Activated CD8-positive, alpha-beta memory T cell treated with anti-CD3 and anti-CD28 coated beads for 24 hours (primary cell): Measurements from ENCODE around the gene CYP51A1.
A peak's percentile ranks its signal among the peaks of the same experiment; 100 is the strongest.
"Not testable (repeated sequence)": the region's sequence is repeated elsewhere in the genome, so short reads cannot be mapped to it uniquely, and the experiment has no call there.

ENCODE experiments used
- DNase-seq: peaks from one replicate; pipeline ENCODE4 v3.0.0-alpha.2; 2020

CYP51A1 gene

GRCh38 chr7:92134271-92135051 lies at the start of gene CYP51A1:
CYP51A1 (minus strand) TSS chr7:92134477; CDS start chr7:92134364, 113 bp downstream.
- DNase-seq, result peak; percentile 99

GRCh38 chr7:92178928-92179924 lies 44.9 kb upstream of the CYP51A1 start, which contains the start of gene LRRD1:
LRRD1 (minus strand) TSS chr7:92179142; CDS start chr7:92165202, 13,940 bp downstream.
- peak; percentile 98 for DNase-seq

- DNase-seq, result no peak
Observed at GRCh38 chr7:92177362-92177761, 43.1 kb upstream of the CYP51A1 start.

- not testable (repeated sequence) for DNase-seq
Observed at GRCh38 chr7:92169529-92169928, 35.3 kb upstream of the CYP51A1 start.

- no peak for DNase-seq
Observed at GRCh38 chr7:92161271-92161670, 27.0 kb upstream of the CYP51A1 start.

GRCh38 chr7:92158660-92159575 lies 24.6 kb upstream of the CYP51A1 start:
- no peak for DNase-seq

- DNase-seq, result no peak
Observed at GRCh38 chr7:92156990-92157389, 22.7 kb upstream of the CYP51A1 start.

GRCh38 chr7:92155108-92155739 lies 20.9 kb upstream of the CYP51A1 start:
- no peak for DNase-seq

GRCh38 chr7:92150450-92151017 lies 16.3 kb upstream of the CYP51A1 start:
- no peak for DNase-seq

GRCh38 chr7:92149736-92150239 lies 15.5 kb upstream of the CYP51A1 start:
- DNase-seq, result no peak

- DNase-seq, result not testable (repeated sequence)
Observed at GRCh38 chr7:92143192-92143880, 9.1 kb upstream of the CYP51A1 start.

- not testable (repeated sequence) for DNase-seq
Observed at GRCh38 chr7:92142791-92143190, 8.5 kb upstream of the CYP51A1 start.

GRCh38 chr7:92141161-92141560 lies 6.9 kb upstream of the CYP51A1 start:
- DNase-seq, result no peak

GRCh38 chr7:92137557-92137956 lies 3.3 kb upstream of the CYP51A1 start:
- no peak for DNase-seq

- no peak for DNase-seq
Observed at GRCh38 chr7:92135052-92135889, 994 bp upstream of the CYP51A1 start.

GRCh38 chr7:92133737-92134270 lies 473 bp downstream of the CYP51A1 start:
- peak; percentile 86 for DNase-seq

- DNase-seq, result no peak
Observed at GRCh38 chr7:92133133-92133736, 1.0 kb downstream of the CYP51A1 start.

- no peak for DNase-seq
Observed at GRCh38 chr7:92131764-92132330, 2.4 kb downstream of the CYP51A1 start.

GRCh38 chr7:92131093-92131492 lies 3.2 kb downstream of the CYP51A1 start:
- no peak for DNase-seq
